LNCAP (cell line): ENCODE results near the gene NELFCD.

Experiments
- CTCF ChIP-seq: fragments of 450-650 bp; IDR thresholded peaks from 2 replicates; pipeline ENCODE4 v1.5.1; 2017; ENCODE audit warnings: mild to moderate bottlenecking

NELFCD gene

GRCh38 chr20:59024111-59024530, 43.1 kb downstream of the NELFCD start:
- no peak for TF ChIP-seq CTCF

GRCh38 chr20:59025086-59025485, 44.0 kb downstream of the NELFCD start:
- TF ChIP-seq CTCF = no peak

- TF ChIP-seq CTCF = no peak
Measured at GRCh38 chr20:59025511-59025910, 44.5 kb downstream of the NELFCD start.

GRCh38 chr20:59026904-59027740, 46.1 kb downstream of the NELFCD start:
- TF ChIP-seq CTCF = no peak

- no peak for TF ChIP-seq CTCF
Measured at GRCh38 chr20:59027741-59028320, 46.8 kb downstream of the NELFCD start.

- no peak for TF ChIP-seq CTCF
Measured at GRCh38 chr20:59028812-59029211, 47.8 kb downstream of the NELFCD start.

- TF ChIP-seq CTCF = no peak
Measured at GRCh38 chr20:59030911-59031563, 50.0 kb downstream of the NELFCD start.
